HepG2 (cell line): ENCODE results near the gene JAKMIP3. TPM values are rescaled to one million over a fixed set of nuclear protein-coding genes. Genes with fewer than 3 reads are reported as not detected.
A peak's percentile ranks its signal among the peaks of the same experiment; 100 is the strongest.

ENCODE experiments used
- ATAC-seq: fragments of 200-7000 bp; cut with Tn5 transposase; 3 replicates; pipeline ENCODE4 v1.9.1; 2020; ENCODE audit warnings: mild to moderate bottlenecking, moderate library complexity
- BruUV-seq: library from RNA; stranded (reverse); fragments of 400-500 nt; replicated peaks from 2 replicates; lab custom pipeline; 2021; lab: Mats Ljungman, UMichigan
- CTCF ChIA-PET: fragments of 300-600 bp; formaldehyde crosslinking; extraction: SDS; loops from one replicate; lab custom pipeline; 2021; ENCODE audit warnings: low total read pairs, inconsistent platforms, low intra/inter-chr PET ratio; lab: Yijun Ruan, JAX
- POLR2A ChIA-PET: fragments of 350-600 bp; sonication (Branson Sonifier 250); formaldehyde crosslinking; loops from one replicate; lab custom pipeline; 2020; ENCODE audit warnings: antibody characterized with exemption, inconsistent platforms; lab: Yijun Ruan, JAX
- DNase-seq: peaks from one replicate; pipeline ENCODE4 v3.0.0-alpha.2; 2015; ENCODE audit warnings: low spot score
- FAIRE-seq: peaks from 3 replicates; lab custom pipeline; 2011; peaks lifted over from hg19 to GRCh38; lab: Jason Lieb, UNC
- H2AFZ ChIP-seq: one replicate; pipeline ENCODE4 v1.6.1; 2011; ENCODE audit warnings: low read length, inconsistent platforms
- H3K27ac ChIP-seq: fragments of 300-600 bp; 3 replicates; pipeline ENCODE4 v1.8.0; 2011; ENCODE audit warnings: mixed run types, mild to moderate bottlenecking, mixed read lengths, low read length, inconsistent platforms; ENCODE audit not compliant: insufficient read depth; ENCODE audit errors: extremely low read length
- H3K27me3 ChIP-seq, 2 experiments: fragments of 200-600 bp in 1 of 2; 2 replicates in 1 of 2; 3 replicates in 1 of 2; pipeline versions ENCODE4 v1.6.0 to v1.8.0; 2011; ENCODE audit warnings: low read length in 2 of 2, mild to moderate bottlenecking in 2 of 2, moderate library complexity in 2 of 2, inconsistent platforms in 1 of 2; ENCODE audit not compliant: insufficient read depth in 2 of 2, control insufficient read depth in 1 of 2
- H3K36me3 ChIP-seq, 2 experiments: fragments of 200-600 bp in 1 of 2; replicated peaks in 1 of 2; 2 replicates in 1 of 2; 3 replicates in 1 of 2; pipeline versions ENCODE4 v1.5.1 to v1.8.0; 2011; ENCODE audit warnings: low read length in 2 of 2, inconsistent platforms in 1 of 2; ENCODE audit not compliant: insufficient read depth in 2 of 2, control insufficient read depth in 1 of 2
- H3K4me1 ChIP-seq: 2 replicates; pipeline ENCODE4 v1.5.1; 2012; ENCODE audit warnings: low read length, inconsistent platforms; ENCODE audit not compliant: insufficient read depth
- H3K4me2 ChIP-seq: 2 replicates; pipeline ENCODE4 v1.6.0; 2011; ENCODE audit warnings: low read depth, low read length, inconsistent platforms
- H3K4me3 ChIP-seq, 3 experiments: fragments of 200-600 bp in 1 of 3; sonication (generic), shearing (Covaris generic) in 1 of 3; replicated peaks in 1 of 3; 2 replicates each; pipeline ENCODE4 v1.5.1; 2011 to 2016; ENCODE audit warnings: low read length in 3 of 3, inconsistent platforms in 2 of 3, low read depth in 2 of 3, mild to moderate bottlenecking in 2 of 3, control low read depth in 1 of 3, mixed read lengths in 1 of 3; ENCODE audit not compliant: insufficient read depth in 1 of 3
- H3K79me2 ChIP-seq: one replicate; pipeline ENCODE4 v1.6.1; 2011; ENCODE audit warnings: low read length, inconsistent platforms; ENCODE audit not compliant: insufficient read depth
- H3K9ac ChIP-seq: 2 replicates; pipeline ENCODE4 v1.6.0; 2011; ENCODE audit warnings: mild to moderate bottlenecking, low read depth, low read length, inconsistent platforms; ENCODE audit not compliant: insufficient read depth
- H3K9me3 ChIP-seq: 2 replicates; pipeline ENCODE4 v1.5.1; 2012; ENCODE audit warnings: mild to moderate bottlenecking, low read length
- H4K20me1 ChIP-seq: 2 replicates; pipeline ENCODE4 v1.6.0; 2011; ENCODE audit warnings: inconsistent platforms, mild to moderate bottlenecking, low read length, moderate library complexity; ENCODE audit not compliant: insufficient read depth
- FOXO1 ChIP-seq: sonication (generic); formaldehyde crosslinking; IDR thresholded peaks from 2 replicates; pipeline ENCODE4 v1.4.0; 2020; ENCODE audit warnings: missing genetic modification reagents
- GATAD2A ChIP-seq: IDR thresholded peaks from 2 replicates; pipeline ENCODE4 v1.6.1; 2016
- HNRNPK ChIP-seq: fragments of 200-400 bp; formaldehyde crosslinking; IDR thresholded peaks from 2 replicates; pipeline ENCODE4 v1.6.1; 2018; ENCODE audit warnings: low read length, low read depth, moderate library complexity, mild to moderate bottlenecking; ENCODE audit not compliant: poor library complexity, severe bottlenecking
- IKZF4 ChIP-seq: sonication (generic); formaldehyde crosslinking; IDR thresholded peaks from 2 replicates; pipeline ENCODE4 v1.5.1; 2020; ENCODE audit warnings: borderline replicate concordance, mild to moderate bottlenecking, low read depth, missing genetic modification reagents; ENCODE audit errors: not compliant biosample characterization
- MAFF ChIP-seq: IDR thresholded peaks from 2 replicates; pipeline ENCODE4 v1.6.1; 2011; ENCODE audit warnings: low read depth, low read length, improper control_type of control experiment
- MAFK ChIP-seq, 2 experiments: IDR thresholded peaks in 1 of 2; conservative IDR thresholded peaks in 1 of 2; 2 replicates each; pipeline ENCODE4 v1.6.1; 2011; ENCODE audit warnings: improper control_type of control experiment in 2 of 2, low read length in 2 of 2
- MIER3 ChIP-seq: IDR thresholded peaks from 2 replicates; pipeline ENCODE4 v1.6.1; 2016; ENCODE audit warnings: missing compliant biosample characterization, borderline replicate concordance
- PATZ1 ChIP-seq: sonication (generic); formaldehyde crosslinking; IDR thresholded peaks from 2 replicates; pipeline ENCODE4 v1.4.0; 2020; ENCODE audit warnings: missing genetic modification reagents
- RBM39 ChIP-seq: fragments of 200-400 bp; formaldehyde crosslinking; IDR thresholded peaks from one replicate; pipeline ENCODE4 v1.6.1; 2018; ENCODE audit warnings: antibody characterized with exemption, mild to moderate bottlenecking, low read depth, low read length; ENCODE audit not compliant: poor library complexity, severe bottlenecking
- XBP1 ChIP-seq: sonication (generic); formaldehyde crosslinking; IDR thresholded peaks from 2 replicates; pipeline ENCODE4 v1.5.0; 2020; ENCODE audit warnings: missing genetic modification reagents
- ZFP1 ChIP-seq: IDR thresholded peaks from 2 replicates; pipeline ENCODE4 v1.6.1; 2016
- ZNF329 ChIP-seq: sonication (generic); formaldehyde crosslinking; IDR thresholded peaks from 2 replicates; pipeline ENCODE4 v1.9.0; 2021; ENCODE audit warnings: low read depth, mild to moderate bottlenecking, missing genetic modification reagents
- ZNF382 ChIP-seq: sonication (generic); formaldehyde crosslinking; IDR thresholded peaks from 2 replicates; pipeline ENCODE4 v1.5.0; 2020; ENCODE audit warnings: missing genetic modification reagents, mild to moderate bottlenecking, borderline replicate concordance
- WGBS: methylation state at CpG from one replicate; pipeline ENCODE4 v1.1.6; 2017; ENCODE audit warnings: low lambda C conversion rate; 5-methylcytosine and 5-hydroxymethylcytosine counted together
- in situ Hi-C: cut with HindIII; loops from 2 replicates; pipeline ENCODE4 v1.10.0; 2017; ENCODE audit warnings: low pct_unique_long_range_greater_than_20kb; ENCODE audit not compliant: extremely low pct_ligation_motif_present
- intact Hi-C: fragments of 100-400 bp; cut with micrococcal nuclease; formaldehyde crosslinking; loops from one replicate; pipeline ENCODE4 v1.10.0; 2022; ENCODE audit not compliant: unreplicated experiment
- polyA plus RNA-seq, 8 experiments: library from polyadenylated mRNA; depleted of rRNA in 3 of 8; stranded (reverse) in 7 of 8; unstranded in 1 of 8; fragments of >200 nt; fragmentation: Illumina TruSeq in 4 of 8; extraction: Trizol in 4 of 8; gene quantifications; 2 replicates each; pipeline versions ENCODE4 v1.2.1 to v1.2.3, GENCODE V29; 2011 to 2016; ENCODE audit warnings: low read depth in 4 of 8, missing spikeins in 1 of 8, mixed read lengths in 1 of 8; ENCODE audit not compliant: insufficient read depth in 1 of 8
- total RNA-seq, 5 experiments: library from RNA; depleted of rRNA; stranded (reverse); fragments of >200 nt; fragmentation: Illumina TruSeq; extraction: Trizol; gene quantifications; 2 replicates each; pipeline ENCODE4 v1.2.3, GENCODE V29; 2016; ENCODE audit warnings: low read depth in 1 of 5

Gene JAKMIP3
- total and polyA plus RNA-seq, 2 of the 13 experiments (the other 11 are each of a cell fraction or from before 2014, with no cell fraction given), result 0.03 to 0.11 TPM

DNA sequence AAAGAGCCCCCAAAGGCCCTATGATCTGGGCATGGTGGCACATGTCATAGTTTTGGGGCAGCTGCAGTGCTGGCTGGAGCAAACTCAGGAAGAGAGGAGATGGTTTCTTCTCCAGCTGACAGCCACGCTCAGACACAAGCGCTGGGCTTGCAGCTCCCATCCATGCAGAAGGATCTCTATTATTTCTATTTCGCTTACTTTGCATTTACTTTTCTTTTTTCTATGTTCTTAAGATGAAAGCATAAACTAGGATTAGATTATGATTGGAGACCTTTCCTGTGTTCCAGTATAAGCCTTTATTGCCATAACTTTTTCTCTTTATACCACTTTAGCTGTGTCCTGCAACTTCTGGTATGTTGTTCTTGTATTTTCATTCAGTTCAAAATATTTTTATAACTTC lies 5.0 kb downstream of the JAKMIP3 start:
- Histone ChIP-seq H4K20me1 (no peaks in the 10 kb centered on the region), H3K27ac (no peak overlapping the region), H2AFZ (no peak overlapping the region), H3K4me2 (no peak overlapping the region), H3K9me3 (no peaks in the 10 kb centered on the region), H3K4me1 (peaks cover 17% of the 10 kb centered on the region), H3K9ac (no peak overlapping the region), H3K79me2 (no peaks in the 10 kb centered on the region), H3K27me3 (peaks cover 5 to 15% of the 10 kb centered on the region in 2 experiments; a peak in 3 of 5 replicates), H3K4me3 (no peak overlapping the region), H3K36me3 (no peaks in the 10 kb centered on the region)
- BruUV-seq, result no TSS peak
- in situ Hi-C loops, result no loop called here
- TF ChIP-seq RBM39 (no peak), MAFF (peak; percentile 42), PATZ1 (CRISPR knock-in tag) (no peak), HNRNPK (no peak), MAFK (conservative IDR thresholded peaks at IDR 0.05 in 1 of 2, IDR thresholded peaks at IDR 0.05 in 1 of 2; ENCODE audit: low read length in 2 of 2) (peak; percentile 64 to 77), FOXO1 (CRISPR knock-in tag) (no peak)
- 69% methylated on average over 3 of the region's 3 CpGs for WGBS
- ATAC-seq, result no peak
- CTCF ChIA-PET, result no interaction called here
- POLR2A ChIA-PET, result no interaction called here
- intact Hi-C loops, result no loop called here
- DNase-seq, result no peak
- FAIRE-seq, result no peak

- Histone ChIP-seq H2AFZ (no peak overlapping the region), H3K9ac (no peak overlapping the region), H3K27me3 (peaks cover 5 to 14% of the 10 kb centered on the region in 2 experiments; a peak in 3 of 5 replicates), H3K4me3 (no peak overlapping the region), H3K4me2 (no peak overlapping the region), H3K27ac (no peak overlapping the region), H4K20me1 (no peaks in the 10 kb centered on the region), H3K79me2 (no peaks in the 10 kb centered on the region), H3K9me3 (no peaks in the 10 kb centered on the region), H3K36me3 (no peaks in the 10 kb centered on the region), H3K4me1 (peaks cover 18% of the 10 kb centered on the region)
- POLR2A ChIA-PET, result no interaction called here
- intact Hi-C loops (no loop called here), in situ Hi-C loops (no loop called here)
- BruUV-seq, result no TSS peak
- ATAC-seq, result no peak
- no peak for TF ChIP-seq IKZF4
- TF ChIP-seq ZNF382 (CRISPR knock-in tag), result no peak
- no peak for TF ChIP-seq GATAD2A (CRISPR knock-in tag)
- TF ChIP-seq MIER3 (CRISPR knock-in tag), result no peak
- TF ChIP-seq ZFP1 (CRISPR knock-in tag), result no peak
- no peak for TF ChIP-seq XBP1 (CRISPR knock-in tag)
- TF ChIP-seq ZNF329, result no peak
- FAIRE-seq, result no peak
- DNase-seq, result no peak
- 2% methylated on average over 3 of the region's 3 CpGs for WGBS
- CTCF ChIA-PET, result no interaction called here
Observed at GRCh38 chr10:132071667-132072066, 5.9 kb downstream of the JAKMIP3 start.
